Neuronal stem cell (in vitro differentiated cells): ENCODE results near the gene ISM1.

ENCODE experiments used
- DNase-seq: peaks from one replicate; pipeline ENCODE4 v3.0.0-alpha.2; 2013; ENCODE audit warnings: low spot score
- H2AFZ ChIP-seq: one replicate; pipeline ENCODE4 v1.6.1; 2013; ENCODE audit warnings: mild to moderate bottlenecking, low read length, inconsistent platforms
- H2AK5ac ChIP-seq: 2 replicates; pipeline ENCODE4 v1.6.1; 2013; ENCODE audit warnings: low read depth, mild to moderate bottlenecking, inconsistent platforms, low read length, moderate library complexity, mixed read lengths
- H2BK120ac ChIP-seq: 2 replicates; pipeline ENCODE4 v1.6.1; 2013; ENCODE audit warnings: low read depth, mild to moderate bottlenecking, inconsistent platforms, low read length, moderate library complexity, mixed read lengths
- H2BK12ac ChIP-seq: one replicate; pipeline ENCODE4 v1.6.1; 2013; ENCODE audit warnings: low read length, inconsistent platforms
- H2BK15ac ChIP-seq: 2 replicates; pipeline ENCODE4 v1.6.1; 2013; ENCODE audit warnings: mild to moderate bottlenecking, low read length, inconsistent platforms, mixed read lengths
- H2BK5ac ChIP-seq: one replicate; pipeline ENCODE4 v1.6.1; 2013; ENCODE audit warnings: inconsistent platforms, mild to moderate bottlenecking, low read length, moderate library complexity
- H3K14ac ChIP-seq: one replicate; pipeline ENCODE4 v1.6.1; 2013; ENCODE audit warnings: low read length, inconsistent platforms
- H3K18ac ChIP-seq: 2 replicates; pipeline ENCODE4 v1.6.1; 2013; ENCODE audit warnings: low read length, inconsistent platforms
- H3K23ac ChIP-seq: 2 replicates; pipeline ENCODE4 v1.6.1; 2013; ENCODE audit warnings: low read depth, mild to moderate bottlenecking, mixed read lengths, low read length, inconsistent platforms; ENCODE audit not compliant: poor library complexity
- H3K27ac ChIP-seq: replicated peaks from 3 replicates; pipeline ENCODE4 v1.5.1; 2013; ENCODE audit warnings: low read length, inconsistent platforms
- H3K27me3 ChIP-seq, 3 experiments: 2 replicates each; pipeline ENCODE4 v1.6.1; 2013; ENCODE audit warnings: low read length in 3 of 3, mild to moderate bottlenecking in 2 of 3, inconsistent platforms in 1 of 3, low read depth in 1 of 3, mixed read lengths in 1 of 3, moderate library complexity in 1 of 3; ENCODE audit not compliant: control insufficient read depth in 3 of 3, insufficient read depth in 3 of 3
- H3K36me3 ChIP-seq, 2 donors: replicated peaks in 1 of 2; 2 replicates each; pipeline ENCODE4 v1.6.1; 2013; ENCODE audit warnings: low read length in 2 of 2; ENCODE audit not compliant: control insufficient read depth in 2 of 2, insufficient read depth in 2 of 2
- H3K4ac ChIP-seq: 2 replicates; pipeline ENCODE4 v1.6.1; 2013; ENCODE audit warnings: inconsistent platforms, mild to moderate bottlenecking, low read length, moderate library complexity
- H3K4me1 ChIP-seq, 2 donors: 1 replicate in 1 of 2; 2 replicates in 1 of 2; pipeline ENCODE4 v1.6.1; 2013; ENCODE audit warnings: low read length in 2 of 2, low read depth in 1 of 2; ENCODE audit not compliant: control insufficient read depth in 2 of 2, insufficient read depth in 1 of 2
- H3K4me2 ChIP-seq: one replicate; pipeline ENCODE4 v1.6.1; 2013; ENCODE audit warnings: mild to moderate bottlenecking, low read length, inconsistent platforms; ENCODE audit not compliant: insufficient read depth, poor library complexity, severe bottlenecking
- H3K4me3 ChIP-seq, 2 donors: 2 replicates each; pipeline ENCODE4 v1.5.1; 2013; ENCODE audit warnings: low read length in 2 of 2, mild to moderate bottlenecking in 2 of 2, inconsistent platforms in 1 of 2, moderate library complexity in 1 of 2
- H3K79me1 ChIP-seq: one replicate; pipeline ENCODE4 v1.6.1; 2013; ENCODE audit warnings: low read depth, mild to moderate bottlenecking, inconsistent platforms, low read length, moderate library complexity
- H3K9ac ChIP-seq: one replicate; pipeline ENCODE4 v1.6.1; 2013; ENCODE audit warnings: mild to moderate bottlenecking, low read depth, low read length, inconsistent platforms; ENCODE audit not compliant: poor library complexity
- H3K9me3 ChIP-seq, 2 donors: replicated peaks in 1 of 2; 2 replicates each; pipeline versions ENCODE3 to v1.6.1; 2013; ENCODE audit warnings: low read length in 2 of 2, mild to moderate bottlenecking in 2 of 2, inconsistent platforms in 1 of 2, low read depth in 1 of 2, mixed read lengths in 1 of 2, moderate library complexity in 1 of 2; ENCODE audit not compliant: control insufficient read depth in 2 of 2, insufficient read depth in 1 of 2
- H4K8ac ChIP-seq: one replicate; pipeline ENCODE4 v1.6.1; 2013; ENCODE audit warnings: low read depth, mild to moderate bottlenecking, inconsistent platforms, low read length, moderate library complexity
- H4K91ac ChIP-seq: one replicate; pipeline ENCODE4 v1.6.1; 2013; ENCODE audit warnings: low read length, low read depth, mild to moderate bottlenecking, inconsistent platforms; ENCODE audit not compliant: poor library complexity
- WGBS, 2 donors: extraction: QIAGEN DNeasy Blood & Tissue Kit; methylation state at CpG; one replicate each; pipeline ENCODE4 v1.1.7; 2013; ENCODE audit warnings: missing lambda C conversion rate in 2 of 2, mixed read lengths in 1 of 2; ENCODE audit not compliant: insufficient read length in 2 of 2, insufficient replicate concordance in 1 of 2; ENCODE audit errors: extremely low coverage in 2 of 2; 5-methylcytosine and 5-hydroxymethylcytosine counted together

ISM1 gene

DNA sequence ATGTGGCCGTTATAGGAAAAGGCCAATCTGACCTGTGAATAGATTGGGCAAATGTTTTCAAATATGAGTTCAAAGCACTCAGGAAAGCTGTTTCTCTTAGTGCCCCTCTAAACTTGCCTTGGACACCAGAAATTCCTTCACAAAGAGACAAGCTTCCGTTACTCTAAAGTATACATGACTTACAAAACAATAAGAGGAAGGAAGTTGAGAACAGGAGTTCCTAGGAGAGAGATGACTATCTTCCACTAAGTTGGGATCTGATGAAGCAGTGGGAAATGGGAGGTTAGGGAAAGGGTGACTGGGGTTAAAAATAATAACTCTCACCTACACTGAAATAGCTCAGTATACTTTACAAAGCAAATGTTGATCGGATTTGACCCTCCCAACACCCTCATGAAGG, 50.0 kb downstream of the ISM1 start:
- H3K23ac ChIP-seq: no peak overlapping the region
- H3K9ac ChIP-seq: no peak overlapping the region
- no peak for DNase-seq
- H2AFZ ChIP-seq: no peak overlapping the region
- no peak overlapping the region for H3K4ac ChIP-seq
- no peak overlapping the region for H3K4me2 ChIP-seq
- no peak overlapping the region for H3K27ac ChIP-seq
- H2BK120ac ChIP-seq: no peak overlapping the region
- H3K14ac ChIP-seq: no peak overlapping the region
- H2BK5ac ChIP-seq: no peak overlapping the region
- no peak overlapping the region for H2BK12ac ChIP-seq
- peaks cover 0 to 23% (median 0%) of the 10 kb centered on the region in 3 experiments for H3K27me3 ChIP-seq
- WGBS, 2 donors: no CpG with 5 or more reads among the region's 3 CpGs
- no peak overlapping the region for H2BK15ac ChIP-seq
- no peaks in the 10 kb centered on the region for H3K36me3 ChIP-seq
- H2AK5ac ChIP-seq: no peak overlapping the region
- no peaks in the 10 kb centered on the region for H3K79me1 ChIP-seq
- H3K4me1 ChIP-seq: peaks cover 2 to 4% of the 10 kb centered on the region in 2 donors
- H3K4me3 ChIP-seq: no peak overlapping the region
- H4K8ac ChIP-seq: no peak overlapping the region
- H4K91ac ChIP-seq: no peak overlapping the region
- no peaks in the 10 kb centered on the region for H3K9me3 ChIP-seq
- no peak overlapping the region for H3K18ac ChIP-seq

DNA sequence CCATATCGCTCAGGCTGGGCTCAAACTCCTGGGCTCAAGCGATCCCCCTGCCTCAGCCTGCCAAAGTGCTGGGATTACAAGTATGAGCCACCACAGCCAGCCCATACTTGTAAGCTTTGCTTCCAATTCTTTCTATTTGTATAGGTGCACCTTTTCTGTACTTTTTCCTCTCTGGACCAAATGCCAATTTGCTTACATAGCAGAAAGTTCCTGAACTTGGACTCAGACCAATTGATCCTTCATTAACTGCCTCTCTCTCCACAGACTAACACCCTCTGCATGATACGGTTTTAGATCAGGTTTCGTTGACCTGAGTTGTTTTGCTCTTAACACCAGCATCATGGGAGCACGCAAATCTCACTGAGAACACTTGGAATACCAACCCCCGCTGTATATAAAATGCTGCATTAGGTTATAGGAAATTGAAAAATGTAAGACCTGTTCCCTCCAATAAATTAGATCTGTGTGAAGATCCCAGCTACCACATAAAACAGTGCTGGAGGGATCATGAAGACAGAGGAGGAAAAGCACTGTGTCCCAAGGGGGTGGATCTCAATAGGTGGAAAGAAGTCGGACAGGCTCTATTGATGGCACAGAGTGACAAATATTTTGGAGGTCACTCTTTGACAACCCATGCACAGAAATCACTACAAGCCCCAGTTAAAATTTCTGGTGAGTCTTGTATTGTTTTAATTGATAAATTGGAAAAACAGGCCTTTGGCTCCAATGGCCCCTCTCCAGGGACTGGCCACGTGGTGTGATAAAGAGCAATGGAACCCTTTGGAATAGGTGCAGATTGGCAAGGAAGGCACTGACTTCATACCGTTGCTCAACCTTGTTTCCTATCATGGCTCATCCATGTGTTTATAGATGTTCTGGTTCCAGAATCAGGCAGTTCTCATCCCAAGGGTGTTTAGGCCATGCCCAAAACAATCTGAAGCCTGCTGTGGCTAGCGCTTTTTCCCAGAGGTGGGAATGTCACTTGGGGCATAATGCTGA, 51.2 kb downstream of the ISM1 start:
- H2AK5ac ChIP-seq: no peak overlapping the region
- no peak overlapping the region for H4K91ac ChIP-seq
- no peaks in the 10 kb centered on the region for H3K79me1 ChIP-seq
- no peak overlapping the region for H3K14ac ChIP-seq
- no peak overlapping the region for H3K27ac ChIP-seq
- no peak overlapping the region for H2BK5ac ChIP-seq
- H4K8ac ChIP-seq: no peak overlapping the region
- H3K27me3 ChIP-seq: peaks cover 0 to 25% (median 0%) of the 10 kb centered on the region in 3 experiments
- no peak for DNase-seq
- no CpG with 5 or more reads among the region's 10 CpGs for WGBS, 2 donors
- H3K9me3 ChIP-seq: no peaks in the 10 kb centered on the region
- no peak overlapping the region for H3K9ac ChIP-seq
- no peak overlapping the region for H2BK15ac ChIP-seq
- peaks cover 2 to 4% of the 10 kb centered on the region in 2 donors for H3K4me1 ChIP-seq
- no peak overlapping the region for H2BK12ac ChIP-seq
- H3K18ac ChIP-seq: no peak overlapping the region
- no peaks in the 10 kb centered on the region for H3K36me3 ChIP-seq
- H3K4me3 ChIP-seq: no peak overlapping the region
- no peak overlapping the region for H2AFZ ChIP-seq
- H3K4me2 ChIP-seq: no peak overlapping the region
- H2BK120ac ChIP-seq: no peak overlapping the region
- H3K23ac ChIP-seq: no peak overlapping the region
- no peak overlapping the region for H3K4ac ChIP-seq

DNA sequence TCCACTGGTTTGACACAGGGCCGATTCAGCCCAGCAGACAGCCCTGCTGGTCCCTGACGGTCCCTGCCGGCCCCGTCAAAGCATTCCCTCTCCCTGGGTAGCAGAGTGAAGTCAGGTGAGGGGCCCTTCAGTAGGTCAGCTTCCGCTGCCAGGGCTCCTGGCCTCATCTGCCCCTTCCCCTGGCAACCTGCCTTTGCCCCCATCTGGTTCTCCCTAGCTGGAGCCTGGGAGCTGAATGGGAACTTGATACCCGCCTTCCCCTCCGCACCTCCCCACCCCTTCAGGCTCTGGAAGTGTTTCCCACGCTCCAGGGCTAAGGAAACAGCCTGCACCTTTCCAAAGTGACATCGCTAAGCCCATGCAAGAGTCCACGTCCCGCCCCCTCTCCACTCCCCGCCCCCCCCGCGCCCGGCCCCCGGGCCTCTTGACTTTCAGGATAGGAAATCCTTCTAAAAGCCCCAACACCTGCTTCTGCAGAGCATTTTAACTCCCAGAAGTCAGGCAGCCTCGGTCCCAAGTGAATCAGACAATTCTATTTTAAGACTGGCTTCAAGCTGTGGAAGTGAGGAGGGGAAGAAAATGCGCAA, 53.3 kb downstream of the ISM1 start:
- Histone ChIP-seq H3K4me3 (peak overlapping the region in 1 of 2 donors; percentile 65), H3K14ac (no peak overlapping the region)
- DNase-seq: peak; percentile 26

GRCh38 chr20:13276945-13277541, 56.0 kb downstream of the ISM1 start:
- WGBS, 2 donors: no CpG with 5 or more reads among the region's 6 CpGs

More for the DNA sequence above, 53.3 kb downstream of the ISM1 start:
- H3K27ac ChIP-seq: peak overlapping the region; percentile 21
- no peaks in the 10 kb centered on the region for H3K79me1 ChIP-seq
- H2BK12ac ChIP-seq: no peak overlapping the region
- no peak overlapping the region for H3K9ac ChIP-seq
- no peak overlapping the region for H2BK15ac ChIP-seq
- no CpG with 5 or more reads among the region's 18 CpGs for WGBS, 2 donors
- H3K9me3 ChIP-seq: no peaks in the 10 kb centered on the region
- no peak overlapping the region for H4K8ac ChIP-seq
- no peak overlapping the region for H3K4ac ChIP-seq
- H2AFZ ChIP-seq: peak overlapping the region; percentile 32
- peaks cover 0 to 25% (median 0%) of the 10 kb centered on the region in 3 experiments for H3K27me3 ChIP-seq
- H4K91ac ChIP-seq: no peak overlapping the region
- peak overlapping the region; percentile 38 for H3K4me2 ChIP-seq
- no peak overlapping the region for H2AK5ac ChIP-seq
- H3K4me1 ChIP-seq: peaks cover 2 to 4% of the 10 kb centered on the region in 2 donors
- H3K23ac ChIP-seq: no peak overlapping the region
- no peaks in the 10 kb centered on the region for H3K36me3 ChIP-seq
- peak overlapping the region; percentile 47 for H2BK120ac ChIP-seq
- peak overlapping the region; percentile 15 for H3K18ac ChIP-seq
- H2BK5ac ChIP-seq: peak overlapping the region; percentile 30

More at GRCh38 chr20:13276945-13277541, 56.0 kb downstream of the ISM1 start:
- Histone ChIP-seq H4K91ac (no peak overlapping the region), H3K27me3 (peaks cover 0 to 25% (median 0%) of the 10 kb centered on the region in 3 experiments), H3K18ac (no peak overlapping the region), H2BK15ac (no peak overlapping the region), H3K27ac (no peak overlapping the region), H3K4me2 (no peak overlapping the region), H3K14ac (no peak overlapping the region), H3K4me1 (peaks cover 2 to 4% of the 10 kb centered on the region in 2 donors), H3K9ac (no peak overlapping the region), H2AFZ (no peak overlapping the region), H2AK5ac (no peak overlapping the region), H4K8ac (no peak overlapping the region), H2BK12ac (no peak overlapping the region), H3K23ac (no peak overlapping the region), H3K36me3 (no peaks in the 10 kb centered on the region), H3K79me1 (no peaks in the 10 kb centered on the region), H2BK120ac (no peak overlapping the region), H3K9me3 (no peaks in the 10 kb centered on the region), H2BK5ac (no peak overlapping the region), H3K4me3 (no peak overlapping the region), H3K4ac (no peak overlapping the region)
- no peak for DNase-seq
